ENCODE results near the gene TAOK1.

TAOK1 gene

GRCh38 chr17:29593591-29594518 is 203.7 kb downstream of the TAOK1 start (continued):
- TF ChIP-seq ZNF112 (tag by site-specific recombination; IDR thresholded peaks at IDR 0.05) (no peak), GLI4 (tag by site-specific recombination; IDR thresholded peaks at IDR 0.05) (no peak), ZNF561 (tag by site-specific recombination; IDR thresholded peaks at IDR 0.05; ENCODE audit: borderline replicate concordance) (peak; percentile 37; the same call in 1 of the 2 replicates), ZFP37 (tag by site-specific recombination; IDR thresholded peaks at IDR 0.05) (no peak), ZEB2 (tag by site-specific recombination; IDR thresholded peaks at IDR 0.05) (0 out of 2 replicates have a peak, but pooled peaks have one; percentile 30), ZNF155 (tag by site-specific recombination; IDR thresholded peaks at IDR 0.05) (no peak), ZNF169 (tag by site-specific recombination; IDR thresholded peaks at IDR 0.05) (no peak), ZBTB20 (tag by site-specific recombination; IDR thresholded peaks at IDR 0.05) (peak; percentile 67), ZNF239 (tag by site-specific recombination; IDR thresholded peaks at IDR 0.05) (no peak), ZXDB (tag by site-specific recombination; IDR thresholded peaks at IDR 0.05) (no peak), ZNF658 (tag by site-specific recombination; IDR thresholded peaks at IDR 0.05) (no peak), ZNF473 (tag by site-specific recombination; IDR thresholded peaks at IDR 0.05) (no peak), ZNF600 (tag by site-specific recombination; IDR thresholded peaks at IDR 0.05) (no peak; the same call in 1 of the 2 replicates), ZNF521 (tag by site-specific recombination; IDR thresholded peaks at IDR 0.05) (no peak), MEIS1 (CRISPR knock-in tag; IDR thresholded peaks at IDR 0.05; ENCODE audit: borderline replicate concordance) (no peak), ZNF530 (tag by site-specific recombination; IDR thresholded peaks at IDR 0.05; ENCODE audit: low read depth) (no peak), ZIC2 (tag by site-specific recombination; IDR thresholded peaks at IDR 0.05) (no peak), ZNF529 (tag by site-specific recombination; IDR thresholded peaks at IDR 0.05; ENCODE audit: insufficient replicate concordance) (no peak), ZNF837 (tag by site-specific recombination; IDR thresholded peaks at IDR 0.05) (no peak), GLI2 (tag by site-specific recombination; IDR thresholded peaks at IDR 0.05; ENCODE audit: borderline replicate concordance, low read depth) (no peak), SALL2 (tag by site-specific recombination; IDR thresholded peaks at IDR 0.05; ENCODE audit: borderline replicate concordance) (no peak), ZNF16 (tag by site-specific recombination; IDR thresholded peaks at IDR 0.05; ENCODE audit: low read depth) (no peak), ZNF391 (tag by site-specific recombination; IDR thresholded peaks at IDR 0.05; ENCODE audit: borderline replicate concordance, low read depth) (no peak), ZBTB21 (tag by site-specific recombination; IDR thresholded peaks at IDR 0.05) (no peak)
- TF ChIP-seq, protein P1, sequence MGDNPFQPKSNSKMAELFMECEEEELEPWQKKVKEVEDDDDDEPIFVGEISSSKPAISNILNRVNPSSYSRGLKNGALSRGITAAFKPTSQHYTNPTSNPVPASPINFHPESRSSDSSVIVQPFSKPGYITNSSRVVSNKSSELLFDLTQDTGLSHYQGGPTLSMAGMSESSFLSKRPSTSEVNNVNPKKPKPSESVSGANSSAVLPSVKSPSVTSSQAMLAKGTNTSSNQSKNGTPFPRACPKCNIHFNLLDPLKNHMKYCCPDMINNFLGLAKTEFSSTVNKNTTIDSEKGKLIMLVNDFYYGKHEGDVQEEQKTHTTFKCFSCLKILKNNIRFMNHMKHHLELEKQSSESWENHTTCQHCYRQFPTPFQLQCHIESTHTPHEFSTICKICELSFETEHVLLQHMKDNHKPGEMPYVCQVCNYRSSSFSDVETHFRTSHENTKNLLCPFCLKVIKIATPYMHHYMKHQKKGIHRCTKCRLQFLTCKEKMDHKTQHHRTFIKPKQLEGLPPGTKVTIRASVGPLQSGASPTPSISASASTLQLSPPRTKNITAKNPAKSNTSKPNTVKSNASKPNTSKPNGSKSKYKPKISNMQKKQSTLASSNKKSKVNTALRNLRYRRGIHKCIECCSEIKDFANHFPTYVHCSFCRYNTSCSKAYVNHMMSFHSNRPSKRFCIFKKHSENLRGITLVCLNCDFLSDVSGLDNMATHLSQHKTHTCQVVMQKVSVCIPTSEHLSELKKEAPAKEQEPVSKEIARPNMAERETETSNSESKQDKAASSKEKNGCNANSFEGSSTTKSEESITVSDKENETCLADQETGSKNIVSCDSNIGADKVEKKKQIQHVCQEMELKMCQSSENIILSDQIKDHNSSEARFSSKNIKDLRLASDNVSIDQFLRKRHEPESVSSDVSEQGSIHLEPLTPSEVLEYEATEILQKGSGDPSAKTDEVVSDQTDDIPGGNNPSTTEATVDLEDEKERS (tag by site-specific recombination; IDR thresholded peaks at IDR 0.05): no peak
- TF ChIP-seq, protein P2, sequence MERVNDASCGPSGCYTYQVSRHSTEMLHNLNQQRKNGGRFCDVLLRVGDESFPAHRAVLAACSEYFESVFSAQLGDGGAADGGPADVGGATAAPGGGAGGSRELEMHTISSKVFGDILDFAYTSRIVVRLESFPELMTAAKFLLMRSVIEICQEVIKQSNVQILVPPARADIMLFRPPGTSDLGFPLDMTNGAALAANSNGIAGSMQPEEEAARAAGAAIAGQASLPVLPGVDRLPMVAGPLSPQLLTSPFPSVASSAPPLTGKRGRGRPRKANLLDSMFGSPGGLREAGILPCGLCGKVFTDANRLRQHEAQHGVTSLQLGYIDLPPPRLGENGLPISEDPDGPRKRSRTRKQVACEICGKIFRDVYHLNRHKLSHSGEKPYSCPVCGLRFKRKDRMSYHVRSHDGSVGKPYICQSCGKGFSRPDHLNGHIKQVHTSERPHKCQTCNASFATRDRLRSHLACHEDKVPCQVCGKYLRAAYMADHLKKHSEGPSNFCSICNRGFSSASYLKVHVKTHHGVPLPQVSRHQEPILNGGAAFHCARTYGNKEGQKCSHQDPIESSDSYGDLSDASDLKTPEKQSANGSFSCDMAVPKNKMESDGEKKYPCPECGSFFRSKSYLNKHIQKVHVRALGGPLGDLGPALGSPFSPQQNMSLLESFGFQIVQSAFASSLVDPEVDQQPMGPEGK (tag by site-specific recombination; IDR thresholded peaks at IDR 0.05): peak; percentile 88
- TF ChIP-seq, protein P3, sequence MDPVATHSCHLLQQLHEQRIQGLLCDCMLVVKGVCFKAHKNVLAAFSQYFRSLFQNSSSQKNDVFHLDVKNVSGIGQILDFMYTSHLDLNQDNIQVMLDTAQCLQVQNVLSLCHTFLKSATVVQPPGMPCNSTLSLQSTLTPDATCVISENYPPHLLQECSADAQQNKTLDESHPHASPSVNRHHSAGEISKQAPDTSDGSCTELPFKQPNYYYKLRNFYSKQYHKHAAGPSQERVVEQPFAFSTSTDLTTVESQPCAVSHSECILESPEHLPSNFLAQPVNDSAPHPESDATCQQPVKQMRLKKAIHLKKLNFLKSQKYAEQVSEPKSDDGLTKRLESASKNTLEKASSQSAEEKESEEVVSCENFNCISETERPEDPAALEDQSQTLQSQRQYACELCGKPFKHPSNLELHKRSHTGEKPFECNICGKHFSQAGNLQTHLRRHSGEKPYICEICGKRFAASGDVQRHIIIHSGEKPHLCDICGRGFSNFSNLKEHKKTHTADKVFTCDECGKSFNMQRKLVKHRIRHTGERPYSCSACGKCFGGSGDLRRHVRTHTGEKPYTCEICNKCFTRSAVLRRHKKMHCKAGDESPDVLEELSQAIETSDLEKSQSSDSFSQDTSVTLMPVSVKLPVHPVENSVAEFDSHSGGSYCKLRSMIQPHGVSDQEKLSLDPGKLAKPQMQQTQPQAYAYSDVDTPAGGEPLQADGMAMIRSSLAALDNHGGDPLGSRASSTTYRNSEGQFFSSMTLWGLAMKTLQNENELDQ (tag by site-specific recombination; IDR thresholded peaks at IDR 0.05; ENCODE audit: low read depth): no peak
- TF ChIP-seq, protein P4, sequence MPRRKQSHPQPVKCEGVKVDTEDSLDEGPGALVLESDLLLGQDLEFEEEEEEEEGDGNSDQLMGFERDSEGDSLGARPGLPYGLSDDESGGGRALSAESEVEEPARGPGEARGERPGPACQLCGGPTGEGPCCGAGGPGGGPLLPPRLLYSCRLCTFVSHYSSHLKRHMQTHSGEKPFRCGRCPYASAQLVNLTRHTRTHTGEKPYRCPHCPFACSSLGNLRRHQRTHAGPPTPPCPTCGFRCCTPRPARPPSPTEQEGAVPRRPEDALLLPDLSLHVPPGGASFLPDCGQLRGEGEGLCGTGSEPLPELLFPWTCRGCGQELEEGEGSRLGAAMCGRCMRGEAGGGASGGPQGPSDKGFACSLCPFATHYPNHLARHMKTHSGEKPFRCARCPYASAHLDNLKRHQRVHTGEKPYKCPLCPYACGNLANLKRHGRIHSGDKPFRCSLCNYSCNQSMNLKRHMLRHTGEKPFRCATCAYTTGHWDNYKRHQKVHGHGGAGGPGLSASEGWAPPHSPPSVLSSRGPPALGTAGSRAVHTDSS (tag by site-specific recombination; IDR thresholded peaks at IDR 0.05): no peak
- TF ChIP-seq, protein P5, sequence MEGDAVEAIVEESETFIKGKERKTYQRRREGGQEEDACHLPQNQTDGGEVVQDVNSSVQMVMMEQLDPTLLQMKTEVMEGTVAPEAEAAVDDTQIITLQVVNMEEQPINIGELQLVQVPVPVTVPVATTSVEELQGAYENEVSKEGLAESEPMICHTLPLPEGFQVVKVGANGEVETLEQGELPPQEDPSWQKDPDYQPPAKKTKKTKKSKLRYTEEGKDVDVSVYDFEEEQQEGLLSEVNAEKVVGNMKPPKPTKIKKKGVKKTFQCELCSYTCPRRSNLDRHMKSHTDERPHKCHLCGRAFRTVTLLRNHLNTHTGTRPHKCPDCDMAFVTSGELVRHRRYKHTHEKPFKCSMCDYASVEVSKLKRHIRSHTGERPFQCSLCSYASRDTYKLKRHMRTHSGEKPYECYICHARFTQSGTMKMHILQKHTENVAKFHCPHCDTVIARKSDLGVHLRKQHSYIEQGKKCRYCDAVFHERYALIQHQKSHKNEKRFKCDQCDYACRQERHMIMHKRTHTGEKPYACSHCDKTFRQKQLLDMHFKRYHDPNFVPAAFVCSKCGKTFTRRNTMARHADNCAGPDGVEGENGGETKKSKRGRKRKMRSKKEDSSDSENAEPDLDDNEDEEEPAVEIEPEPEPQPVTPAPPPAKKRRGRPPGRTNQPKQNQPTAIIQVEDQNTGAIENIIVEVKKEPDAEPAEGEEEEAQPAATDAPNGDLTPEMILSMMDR (tag by site-specific recombination; IDR thresholded peaks at IDR 0.05): peak; percentile 73

All from HEK293 (cell line).